Left kidney (tissue), 8 donors: ENCODE measurements around the gene MRPL16. TPM values are rescaled to one million over a fixed set of nuclear protein-coding genes. Genes with fewer than 3 reads are reported as not detected.
A peak's percentile ranks its signal among the peaks of the same experiment; 100 is the strongest.
"Not testable (repeated sequence)": the region's sequence is repeated elsewhere in the genome, so short reads cannot be mapped to it uniquely, and the experiment has no call there.

Source experiments
- DNase-seq: peaks from one replicate; pipeline ENCODE4 v3.0.0-alpha.2; 2013
- long read RNA-seq, 8 donors: transcript quantifications; one replicate each; lab custom pipeline, GENCODE V29; 2026
- polyA plus RNA-seq: library from polyadenylated mRNA; unstranded; fragments of 120-200 nt; gene quantifications from one replicate; pipeline ENCODE4 v1.2.1, GENCODE V29; 2013; ENCODE audit not compliant: insufficient read length

Gene MRPL16
- 60.4 TPM for polyA plus RNA-seq
- long read RNA-seq, donor 1, transcript MRPL16-201 (4 exons, 1,182 nt) = major isoform, 50 of 52 reads
- long read RNA-seq, donor 1, partial matches to known transcripts = 0 of 52 reads
- long read RNA-seq, donor 1, other reads (novel, unspliced or antisense) = 0 of 52 reads
- long read RNA-seq, donor 2, transcript MRPL16-201 (4 exons, 1,182 nt) = major isoform, 39 of 39 reads
- long read RNA-seq, donor 2, partial matches to known transcripts = 0 of 39 reads
- long read RNA-seq, donor 2, other reads (novel, unspliced or antisense) = 0 of 39 reads
- long read RNA-seq, donor 3, transcript MRPL16-201 (4 exons, 1,182 nt) = major isoform, 30 of 35 reads
- long read RNA-seq, donor 3, partial matches to known transcripts = 0 of 35 reads
- long read RNA-seq, donor 3, other reads (novel, unspliced or antisense) = 0 of 35 reads
- long read RNA-seq, donor 4, partial matches to known transcripts = 0 of 5 reads
- long read RNA-seq, donor 4, other reads (novel, unspliced or antisense) = 0 of 5 reads
- long read RNA-seq, donor 5, transcript MRPL16-201 (4 exons, 1,182 nt) = major isoform, 55 of 58 reads
- long read RNA-seq, donor 5, partial matches to known transcripts = 0 of 58 reads
- long read RNA-seq, donor 5, other reads (novel, unspliced or antisense) = 0 of 58 reads
- long read RNA-seq, donor 6, transcript MRPL16-201 (4 exons, 1,182 nt) = major isoform, 46 of 48 reads
- long read RNA-seq, donor 6, partial matches to known transcripts = 0 of 48 reads
- long read RNA-seq, donor 6, other reads (novel, unspliced or antisense) = 0 of 48 reads
- long read RNA-seq, donor 7, transcript MRPL16-201 (4 exons, 1,182 nt) = major isoform, 62 of 63 reads
- long read RNA-seq, donor 7, partial matches to known transcripts = 0 of 63 reads
- long read RNA-seq, donor 7, other reads (novel, unspliced or antisense) = 0 of 63 reads
- long read RNA-seq, donor 8, transcript MRPL16-201 (4 exons, 1,182 nt) = major isoform, 12 of 13 reads
- long read RNA-seq, donor 8, partial matches to known transcripts = 0 of 13 reads
- long read RNA-seq, donor 8, other reads (novel, unspliced or antisense) = 0 of 13 reads

DNA sequence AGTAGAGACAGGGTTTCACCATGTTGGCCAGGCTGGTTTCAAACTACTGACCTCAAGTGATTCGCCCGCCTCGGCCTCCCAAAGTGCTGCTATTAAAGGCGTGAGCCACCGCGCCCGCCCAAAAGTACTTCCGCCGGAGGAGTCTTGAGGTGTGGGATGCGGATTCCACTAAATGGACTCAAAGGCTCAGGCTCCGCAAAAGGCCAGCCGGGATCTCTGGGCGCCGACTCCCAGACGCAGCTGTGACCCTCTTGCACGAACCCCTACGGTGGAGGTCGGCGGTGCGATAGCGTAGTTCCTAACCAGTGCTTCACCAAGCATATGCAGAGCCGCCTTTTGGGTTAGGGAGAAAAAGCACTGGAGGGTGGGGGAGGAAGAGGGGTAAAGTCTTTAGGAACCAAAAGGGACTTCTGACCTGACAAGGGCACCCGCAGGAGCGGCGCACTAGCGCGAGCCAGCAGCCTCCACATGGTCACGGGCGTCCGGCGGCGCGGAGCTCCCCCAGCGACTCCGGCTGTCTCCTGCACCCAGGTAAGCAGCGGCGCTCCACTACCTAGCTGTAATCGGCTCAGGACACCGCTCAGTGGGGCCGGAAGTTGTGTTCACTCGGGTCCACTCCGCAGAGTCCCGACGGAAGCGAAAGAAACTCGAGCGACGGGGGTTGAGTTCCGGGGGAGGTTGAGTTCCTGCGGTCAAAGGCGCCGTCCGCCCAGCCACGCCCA lies at the start of gene MRPL16:
Gene MRPL16 (minus strand): TSS at position 590 of the 722 bp plus-strand sequence. CDS start 120 bp downstream, at position 470.
- peak; percentile 91 for DNase-seq

DNA sequence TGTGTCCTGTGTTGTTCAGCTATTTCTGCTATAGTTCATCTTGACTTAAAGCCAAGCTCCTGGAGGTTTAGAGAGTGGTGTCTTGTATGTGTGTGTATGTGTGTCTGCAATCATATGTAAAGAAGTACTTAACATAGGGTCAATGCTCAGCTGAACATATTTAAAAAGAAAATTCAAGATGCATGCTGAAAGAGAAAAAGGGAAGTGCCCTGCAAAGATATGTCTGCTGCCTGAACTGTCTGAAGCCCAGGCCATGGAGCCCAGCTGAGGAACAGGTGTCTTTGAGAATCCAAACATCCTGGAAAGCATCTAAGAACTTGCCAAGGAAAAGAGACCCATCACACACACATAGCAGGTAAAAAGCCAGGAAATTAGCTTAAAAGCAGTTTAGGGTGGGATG lies 49.1 kb upstream of the MRPL16 start:
- no peak for DNase-seq

DNA sequence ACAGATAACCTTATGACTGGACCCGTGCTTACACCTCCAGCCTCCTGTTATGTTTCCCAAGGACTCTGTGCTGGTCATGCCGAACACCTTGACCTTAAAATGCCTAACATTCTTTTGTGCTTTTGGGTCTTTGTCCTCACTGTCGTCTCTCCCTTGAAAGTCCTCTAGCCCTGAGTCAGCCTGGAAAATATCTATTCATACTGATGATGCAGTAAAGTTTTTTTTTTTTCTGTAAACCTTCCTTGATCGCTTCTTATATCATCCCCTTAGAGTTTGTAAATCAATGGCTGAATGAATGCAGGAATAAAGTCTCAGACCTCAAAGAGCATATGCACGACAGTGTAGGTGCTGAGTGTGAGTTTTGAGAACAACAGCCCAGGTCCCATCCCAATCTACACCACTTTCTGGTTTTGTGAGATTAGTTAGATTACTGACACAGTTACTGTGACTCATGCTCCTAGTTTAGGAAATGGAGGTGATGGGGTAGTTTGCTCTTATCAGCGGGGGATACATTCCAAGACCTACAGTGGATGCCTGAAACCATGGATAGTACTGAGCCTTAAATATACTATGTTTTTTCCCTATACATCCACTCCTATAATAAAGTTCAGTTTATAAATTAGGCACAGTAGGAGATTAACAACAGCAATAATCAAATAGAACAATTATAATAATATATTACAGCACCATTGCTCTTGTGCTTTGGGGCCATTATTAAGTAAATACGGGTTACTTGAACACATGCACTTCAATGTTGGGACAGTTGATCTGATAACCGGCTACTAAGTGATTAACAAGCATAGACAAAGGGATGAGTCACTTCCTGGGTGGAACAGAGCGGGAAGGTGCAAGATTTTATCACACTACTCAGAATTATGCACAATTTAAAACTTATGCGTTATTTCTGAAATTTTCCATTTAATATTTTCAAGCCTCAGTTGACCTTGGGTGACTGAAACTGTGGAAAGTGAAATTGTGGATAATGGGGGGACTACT lies 47.2 kb upstream of the MRPL16 start:
- DNase-seq = no peak

DNA sequence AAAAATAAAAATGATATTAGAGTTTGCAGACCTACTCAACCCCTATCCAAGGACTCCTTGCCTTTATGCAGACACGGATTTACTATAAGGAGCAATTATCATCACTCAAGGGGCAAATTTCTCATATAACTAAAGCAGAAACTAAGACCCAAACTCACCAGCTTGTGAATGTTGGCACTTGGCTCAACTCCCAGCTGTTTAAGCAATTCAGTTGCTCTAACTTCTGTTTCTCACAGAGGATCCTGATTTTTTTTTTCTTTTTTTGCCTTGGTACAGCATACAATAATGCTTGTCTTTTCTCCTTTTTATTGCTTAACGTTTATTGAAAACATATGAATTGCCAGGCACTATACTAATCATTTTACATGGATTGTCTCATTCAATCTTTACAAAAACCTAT lies 44.3 kb upstream of the MRPL16 start:
- DNase-seq = no peak

DNA sequence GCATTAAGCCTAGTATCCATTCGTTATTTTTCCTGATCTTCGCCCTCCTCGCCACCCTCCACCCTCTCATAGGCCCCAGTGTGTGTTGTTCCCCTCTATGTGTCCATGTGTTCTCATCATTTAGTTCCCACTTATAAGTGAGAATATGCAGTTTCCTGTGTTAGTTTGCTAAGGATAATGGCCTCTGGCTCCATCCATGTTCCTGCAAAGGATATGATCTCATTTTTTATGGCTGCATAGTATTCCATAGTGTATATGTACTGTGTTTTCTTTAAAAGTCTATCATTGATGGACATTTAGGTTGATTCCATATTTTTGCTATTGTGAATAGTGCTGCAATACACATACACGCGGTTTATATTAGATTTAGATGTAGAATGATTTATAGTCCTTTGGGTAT lies 40.8 kb upstream of the MRPL16 start:
- not testable (repeated sequence) for DNase-seq

DNA sequence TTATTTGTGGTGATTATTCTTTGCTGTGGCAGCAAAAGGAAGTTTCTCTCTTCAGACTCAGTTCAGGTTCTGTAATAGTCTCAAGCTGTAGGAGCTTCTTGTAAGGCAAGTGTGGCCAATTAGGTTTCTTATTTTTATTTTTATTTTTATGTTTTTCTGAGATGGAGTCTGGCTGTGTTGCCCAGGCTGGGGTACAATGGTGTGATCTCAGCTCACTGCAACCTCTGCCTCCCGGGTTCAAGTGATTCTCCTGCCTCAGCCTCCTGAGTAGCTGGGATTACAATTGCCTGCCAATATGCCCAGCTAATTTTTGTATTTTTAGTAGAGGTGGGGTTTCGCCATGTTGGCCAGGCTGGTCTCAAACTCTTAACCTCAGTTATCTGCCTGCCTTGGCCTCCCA lies 39.0 kb upstream of the MRPL16 start:
- DNase-seq = not testable (repeated sequence)

DNA sequence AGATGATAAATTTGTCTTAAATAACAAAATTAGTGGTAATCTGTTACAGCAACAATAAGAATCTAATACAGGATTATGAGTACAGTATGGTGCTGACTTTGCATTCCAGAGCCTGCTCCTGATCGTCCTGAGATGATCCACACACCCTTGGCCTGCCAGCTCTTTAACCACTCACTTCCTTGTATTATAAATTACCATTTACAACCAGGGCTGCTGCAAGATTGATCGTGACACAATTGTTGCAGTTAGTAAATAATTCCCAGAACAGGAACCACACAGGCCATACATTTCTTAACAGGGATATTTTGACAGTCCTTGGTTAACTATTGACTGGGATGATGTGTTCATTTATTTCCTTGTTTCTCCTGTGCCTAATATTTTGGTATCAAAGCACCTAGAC lies 38.6 kb upstream of the MRPL16 start:
- peak; percentile 0 for DNase-seq

DNA sequence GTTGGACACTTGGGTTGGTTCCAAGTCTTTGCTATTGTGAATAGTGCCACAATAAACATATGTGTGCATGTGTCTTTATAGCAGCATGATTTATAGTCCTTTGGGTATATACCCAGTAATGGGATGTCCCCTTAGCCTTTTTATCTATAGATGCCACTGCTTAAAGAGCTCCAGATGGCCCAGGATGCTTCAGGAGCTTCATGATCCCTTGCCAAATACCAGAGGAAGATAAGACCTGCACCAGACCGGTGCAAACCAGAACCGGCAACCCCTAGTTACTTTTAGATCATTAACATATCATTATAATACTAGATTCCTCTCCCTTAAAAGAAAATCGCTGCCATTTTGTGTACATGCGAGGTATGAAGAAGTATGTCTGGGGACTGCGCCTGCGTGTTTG lies 37.9 kb upstream of the MRPL16 start:
- not testable (repeated sequence) for DNase-seq

DNA sequence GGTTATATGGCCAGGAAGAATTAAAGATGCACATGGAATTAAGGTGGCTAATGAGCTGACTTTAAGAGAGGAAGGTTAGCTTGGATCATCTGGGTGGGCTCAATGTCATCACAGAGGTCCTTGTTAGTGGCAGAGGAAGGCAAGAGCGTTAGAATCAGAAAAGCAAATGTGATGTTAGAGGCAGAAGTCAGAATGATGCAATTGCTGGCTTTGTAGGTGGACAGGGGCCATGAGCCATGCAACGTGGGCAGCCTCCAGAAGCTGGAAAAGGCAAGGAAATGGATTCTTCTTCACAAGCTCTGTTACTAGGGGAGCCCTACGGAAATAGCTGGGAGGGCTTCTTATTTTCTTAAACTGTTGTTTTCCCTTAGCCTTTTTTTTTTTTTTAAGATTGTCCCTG lies 37.0 kb upstream of the MRPL16 start:
- DNase-seq = no peak

DNA sequence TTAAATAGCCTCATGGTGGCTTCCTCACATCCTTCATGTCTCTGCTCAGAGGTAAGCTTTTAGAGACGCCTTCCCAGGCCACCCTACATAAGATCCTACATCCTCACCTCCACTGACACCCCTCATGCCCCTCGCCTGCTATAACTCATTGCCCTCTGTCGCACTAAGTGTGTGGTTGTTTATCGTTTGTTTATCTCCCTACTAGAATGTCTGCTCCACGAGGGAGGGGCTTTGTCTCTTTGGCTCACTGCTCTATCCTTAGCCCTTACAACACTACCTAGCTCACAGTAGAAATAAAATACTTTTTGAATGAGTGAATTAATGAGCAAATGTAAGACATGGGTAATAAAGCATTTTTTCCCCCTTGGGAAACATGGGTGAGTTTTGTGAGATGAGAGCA lies 36.0 kb upstream of the MRPL16 start:
- no peak for DNase-seq

DNA sequence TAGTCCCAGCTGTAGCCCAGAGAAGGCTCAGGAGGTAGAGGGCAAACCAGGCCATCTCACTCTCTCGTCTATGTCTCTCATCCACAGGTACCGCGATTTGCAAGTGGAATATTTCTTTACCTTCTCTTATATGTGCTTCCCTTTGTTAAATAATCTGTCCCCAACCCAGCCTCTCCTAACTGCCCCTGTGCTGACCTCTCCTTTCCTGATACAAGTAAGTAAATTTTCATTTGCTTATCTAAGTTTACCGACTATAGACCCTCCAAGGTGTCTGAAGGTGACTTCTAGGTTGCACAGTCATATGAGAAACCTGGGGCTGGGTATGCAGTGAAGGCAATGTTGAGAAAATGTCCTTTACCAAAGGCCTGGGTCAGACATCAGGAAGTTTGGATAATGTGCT lies 34.8 kb upstream of the MRPL16 start, which contains the start of gene CBLIF:
Gene CBLIF (minus strand): TSS at position 101 of the 400 bp plus-strand sequence. CDS start 46 bp downstream, at position 55.
- no peak for DNase-seq

DNA sequence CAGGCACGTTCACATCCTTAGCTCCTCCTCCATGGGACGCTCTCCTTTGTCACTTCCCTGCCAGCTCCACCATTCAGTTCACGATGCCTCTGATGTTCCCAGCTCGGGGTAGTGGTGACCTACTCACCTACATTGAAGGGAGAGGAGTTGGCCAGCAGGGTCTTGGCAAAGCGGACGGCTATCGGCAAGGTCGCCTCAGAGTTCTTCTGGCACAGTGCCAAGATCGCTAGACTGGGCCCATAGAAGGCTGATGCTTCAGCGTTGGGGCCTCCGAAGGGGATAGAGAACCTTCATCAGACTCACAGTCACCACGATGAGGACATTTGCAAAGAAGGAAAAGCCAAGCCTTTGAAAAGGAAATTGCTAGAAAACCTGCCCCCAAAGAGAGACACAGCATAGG lies 31.7 kb upstream of the MRPL16 start:
- no peak for DNase-seq

DNA sequence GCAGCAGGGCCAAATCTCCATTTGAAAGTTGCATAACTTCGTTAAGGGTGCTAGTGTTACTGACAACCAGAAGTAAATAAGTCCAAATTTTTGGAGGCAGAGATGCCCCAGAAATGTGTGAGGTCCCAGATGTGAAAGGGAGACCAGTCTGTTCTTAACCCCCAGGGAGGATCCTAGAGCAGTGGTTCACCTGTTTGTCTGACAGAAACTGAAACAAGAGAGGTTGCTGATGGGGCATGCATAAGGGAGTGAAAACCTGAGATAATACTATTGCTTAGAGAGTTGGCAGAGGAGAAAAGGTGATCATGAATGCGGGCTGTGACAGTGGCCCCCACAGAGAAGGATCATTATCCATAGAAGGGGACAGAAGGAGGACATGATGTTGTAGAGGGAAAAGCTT lies 30.9 kb upstream of the MRPL16 start:
- no peak for DNase-seq

DNA sequence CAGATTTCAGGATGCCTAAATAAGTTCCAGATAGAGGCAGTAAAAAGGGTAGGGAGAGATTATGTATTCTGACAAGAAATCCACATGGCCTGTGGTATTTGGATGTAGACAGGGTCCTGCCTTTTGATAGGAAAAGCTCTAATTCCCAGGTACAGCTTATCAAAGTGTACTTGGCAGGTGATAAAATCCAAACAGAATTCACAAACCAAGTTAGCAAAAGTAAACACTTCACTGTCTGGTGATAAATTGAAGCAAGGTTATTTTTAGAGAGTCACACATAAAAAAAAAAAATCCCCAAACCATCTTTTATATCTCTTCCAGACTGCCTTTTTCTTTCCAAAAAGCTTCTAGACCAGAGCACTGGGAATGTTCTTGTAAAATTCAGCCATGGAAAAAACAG lies 29.0 kb upstream of the MRPL16 start:
- DNase-seq = no peak

DNA sequence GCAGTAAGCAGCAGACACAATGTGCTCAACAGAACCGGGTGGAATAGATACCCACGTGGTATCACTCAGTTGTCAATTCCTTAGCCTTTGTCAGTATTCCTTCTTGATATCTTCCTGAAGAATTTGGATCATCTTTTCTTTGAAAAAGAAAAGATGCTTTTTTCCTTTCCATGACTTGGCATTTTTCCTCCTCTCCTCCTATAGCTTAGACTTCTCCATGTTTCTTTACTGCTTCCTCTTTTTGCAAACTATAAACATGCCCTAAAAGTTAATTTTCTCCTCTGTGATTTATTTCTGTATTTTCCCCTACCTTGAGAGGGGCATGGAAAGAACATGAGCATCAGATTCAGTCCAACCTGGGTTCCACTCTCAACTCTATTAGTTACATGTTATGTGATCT lies 23.0 kb upstream of the MRPL16 start:
- DNase-seq = no peak

DNA sequence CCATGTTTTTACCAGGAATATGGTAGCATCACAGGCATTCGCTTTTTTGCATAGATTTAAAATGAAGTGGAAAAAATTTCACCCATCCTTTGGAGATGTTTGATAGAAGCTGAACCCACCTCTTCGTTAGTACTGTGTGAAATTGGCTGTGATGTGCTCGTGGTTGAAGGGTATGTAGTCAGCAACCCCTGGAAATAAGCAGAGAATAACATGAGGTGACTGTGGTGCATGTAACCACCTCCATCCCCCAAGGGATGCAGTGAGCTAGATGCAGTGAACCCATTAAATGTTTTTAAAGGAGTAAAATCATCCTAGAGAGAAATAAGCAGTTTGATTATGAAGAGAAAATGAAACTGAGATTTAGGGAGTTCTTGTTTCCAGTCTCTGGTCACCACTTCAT lies 18.8 kb upstream of the MRPL16 start:
- DNase-seq = no peak

DNA sequence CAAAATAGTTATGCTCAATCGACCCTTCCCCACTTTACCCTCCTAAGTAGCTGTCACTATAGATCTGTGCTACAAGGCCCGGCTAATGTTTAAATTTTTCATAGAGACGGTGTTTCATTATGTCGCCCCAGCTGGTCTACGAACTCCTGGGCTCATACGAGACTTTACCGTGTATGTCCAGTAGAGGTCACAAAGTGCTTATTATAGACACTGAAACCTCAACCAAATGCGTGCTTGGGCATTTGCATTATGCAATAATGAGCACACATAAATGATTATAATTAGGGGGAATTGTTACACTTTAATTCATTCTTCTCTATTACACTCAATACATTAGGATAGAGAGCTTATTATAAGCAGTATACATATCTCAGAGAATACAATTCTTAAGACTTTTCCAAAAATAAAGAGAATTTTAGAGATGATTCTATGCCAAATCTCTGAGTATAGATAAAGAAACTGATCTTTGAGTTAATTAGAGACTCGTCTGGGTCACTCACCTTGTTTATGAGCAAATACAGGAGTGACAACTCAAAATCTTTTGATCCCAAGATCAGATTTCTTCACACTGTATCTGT lies 12.5 kb upstream of the MRPL16 start:
- peak; percentile 33 for DNase-seq

DNA sequence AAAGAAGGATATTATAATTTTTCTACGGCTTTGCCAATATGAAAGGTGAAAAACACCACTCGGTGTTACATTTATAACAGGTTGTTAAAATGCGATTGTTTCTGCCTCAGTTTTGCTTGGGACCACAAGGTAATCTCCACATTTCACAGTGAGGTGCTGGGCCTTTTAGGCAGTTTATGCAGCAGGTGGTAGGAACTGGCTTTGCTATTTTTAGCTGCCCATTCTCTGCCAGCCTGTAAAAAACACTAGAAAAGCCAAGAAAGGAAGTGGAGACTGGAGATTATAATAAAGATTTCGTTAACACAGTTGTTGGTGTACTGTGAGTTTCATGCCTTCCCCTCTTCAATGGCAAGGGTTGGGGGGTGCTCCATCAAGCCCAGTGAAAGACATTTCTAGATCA lies 8.0 kb upstream of the MRPL16 start:
- DNase-seq = no peak

DNA sequence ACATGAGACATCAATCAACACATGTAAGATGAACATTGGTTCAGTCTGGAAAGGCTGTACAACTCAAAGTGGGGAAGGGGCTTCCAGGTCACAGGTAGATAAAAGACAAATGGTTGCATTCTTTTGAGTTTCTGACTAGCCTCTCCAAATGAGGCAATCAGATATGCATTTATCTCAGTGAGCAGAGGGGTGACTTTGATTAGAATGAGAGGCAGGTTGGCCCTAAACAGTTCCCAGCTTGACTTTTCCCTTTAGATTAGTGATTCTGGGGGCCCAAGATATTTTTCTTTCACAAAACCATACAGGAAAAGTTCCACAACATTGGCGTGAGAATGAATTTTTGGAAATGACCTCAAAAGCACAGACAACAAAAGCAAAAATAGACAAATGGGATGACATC lies 5.9 kb upstream of the MRPL16 start:
- DNase-seq = not testable (repeated sequence)

DNA sequence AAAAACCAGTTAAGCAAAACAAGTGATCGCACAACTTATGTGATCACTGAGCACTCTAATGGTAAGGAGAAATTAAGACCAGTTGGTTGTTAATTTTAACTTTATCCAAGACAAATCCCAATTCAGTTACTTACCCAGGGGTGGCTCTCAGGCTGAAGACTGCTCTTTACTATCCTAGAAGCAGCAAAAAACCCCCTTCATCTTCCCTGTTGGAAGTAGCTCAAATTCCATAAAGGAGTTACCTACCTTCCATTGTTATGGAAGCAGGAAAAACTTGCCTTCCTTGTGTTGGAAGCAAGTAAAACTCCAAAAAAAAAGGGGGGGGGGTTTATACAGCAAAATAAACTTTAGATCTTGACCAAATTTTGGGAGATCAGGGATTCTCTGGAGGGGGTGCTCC lies 5.2 kb upstream of the MRPL16 start:
- DNase-seq = no peak
